ENCODE measurements around the gene SNAP47.

The SNAP47 gene

DNA sequence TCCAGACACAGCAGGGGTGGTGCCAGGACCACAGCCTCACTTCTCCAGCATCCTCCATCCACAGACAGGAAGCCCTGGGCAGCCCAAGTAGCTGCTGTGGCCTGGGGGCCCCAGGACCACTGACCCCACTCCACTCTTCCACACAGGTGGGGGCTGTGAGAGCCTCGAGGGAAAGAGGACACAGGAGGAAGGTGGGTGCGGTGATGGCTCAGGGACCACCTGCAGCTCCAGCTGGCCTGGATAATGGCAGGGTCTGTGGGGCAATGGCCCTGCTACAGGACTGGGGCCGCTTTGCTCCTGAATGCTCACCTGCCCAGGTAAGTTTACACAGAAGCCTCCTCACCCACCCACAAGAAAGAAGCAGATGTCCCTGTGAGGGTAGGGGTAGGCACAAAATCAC lies 61.9 kb downstream of the SNAP47 start:
- H3K36me3 ChIP-seq (ENCODE audit: insufficient read depth, low read length): no peaks in the 10 kb centered on the region
- TF ChIP-seq EZH2phosphoT487 (IDR thresholded peaks at IDR 0.05; ENCODE audit: borderline replicate concordance): no peak
- TF ChIP-seq, protein P1, sequence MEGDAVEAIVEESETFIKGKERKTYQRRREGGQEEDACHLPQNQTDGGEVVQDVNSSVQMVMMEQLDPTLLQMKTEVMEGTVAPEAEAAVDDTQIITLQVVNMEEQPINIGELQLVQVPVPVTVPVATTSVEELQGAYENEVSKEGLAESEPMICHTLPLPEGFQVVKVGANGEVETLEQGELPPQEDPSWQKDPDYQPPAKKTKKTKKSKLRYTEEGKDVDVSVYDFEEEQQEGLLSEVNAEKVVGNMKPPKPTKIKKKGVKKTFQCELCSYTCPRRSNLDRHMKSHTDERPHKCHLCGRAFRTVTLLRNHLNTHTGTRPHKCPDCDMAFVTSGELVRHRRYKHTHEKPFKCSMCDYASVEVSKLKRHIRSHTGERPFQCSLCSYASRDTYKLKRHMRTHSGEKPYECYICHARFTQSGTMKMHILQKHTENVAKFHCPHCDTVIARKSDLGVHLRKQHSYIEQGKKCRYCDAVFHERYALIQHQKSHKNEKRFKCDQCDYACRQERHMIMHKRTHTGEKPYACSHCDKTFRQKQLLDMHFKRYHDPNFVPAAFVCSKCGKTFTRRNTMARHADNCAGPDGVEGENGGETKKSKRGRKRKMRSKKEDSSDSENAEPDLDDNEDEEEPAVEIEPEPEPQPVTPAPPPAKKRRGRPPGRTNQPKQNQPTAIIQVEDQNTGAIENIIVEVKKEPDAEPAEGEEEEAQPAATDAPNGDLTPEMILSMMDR (conservative IDR thresholded peaks at IDR 0.05; ENCODE audit: low read length): no peak
- H3F3A ChIP-seq (ENCODE audit: low read depth): no peaks in the 10 kb centered on the region
- no peaks in the 10 kb centered on the region for H3K27me3 ChIP-seq (ENCODE audit: insufficient read depth, low read length, poor library complexity, severe bottlenecking)
- no peaks in the 10 kb centered on the region for H4K20me1 ChIP-seq (ENCODE audit: insufficient read depth, low read length, poor library complexity, severe bottlenecking)
- H3K9me2 ChIP-seq (replicated peaks; ENCODE audit: low read depth, low read length): no peaks in the 10 kb centered on the region
- H3K79me2 ChIP-seq (ENCODE audit: insufficient read depth, low read length): no peaks in the 10 kb centered on the region
- H3K9me3 ChIP-seq (ENCODE audit: insufficient read depth, low read depth, low read length): no peaks in the 10 kb centered on the region
- no peaks in the 10 kb centered on the region for H3K4me1 ChIP-seq (ENCODE audit: insufficient read depth, low read length, poor library complexity, severe bottlenecking)
- no peak overlapping the region for H3K4me3 ChIP-seq (ENCODE audit: low read length, poor library complexity, severe bottlenecking)
- H3K9ac ChIP-seq (ENCODE audit: low read depth, low read length, poor library complexity, severe bottlenecking): no peak overlapping the region
- no peak overlapping the region for H3K4me2 ChIP-seq (ENCODE audit: low read depth, low read length, poor library complexity, severe bottlenecking)
- no peak overlapping the region for H2AFZ ChIP-seq (ENCODE audit: low read length)

- H4K20me1 ChIP-seq (ENCODE audit: insufficient read depth, low read length, poor library complexity, severe bottlenecking): no peaks in the 10 kb centered on the region
- no peaks in the 10 kb centered on the region for H3K36me3 ChIP-seq (ENCODE audit: insufficient read depth, low read length)
- H3K9me2 ChIP-seq (replicated peaks; ENCODE audit: low read depth, low read length): no peaks in the 10 kb centered on the region
- no peak overlapping the region for H3K4me2 ChIP-seq (ENCODE audit: low read depth, low read length, poor library complexity, severe bottlenecking)
- H3K4me3 ChIP-seq (ENCODE audit: low read length, poor library complexity, severe bottlenecking): no peak overlapping the region
- H3K9me3 ChIP-seq (ENCODE audit: insufficient read depth, low read depth, low read length): no peaks in the 10 kb centered on the region
- H3K9ac ChIP-seq (ENCODE audit: low read depth, low read length, poor library complexity, severe bottlenecking): no peak overlapping the region
- no peaks in the 10 kb centered on the region for H3K27me3 ChIP-seq (ENCODE audit: insufficient read depth, low read length, poor library complexity, severe bottlenecking)
- no peaks in the 10 kb centered on the region for H3F3A ChIP-seq (ENCODE audit: low read depth)
- no peaks in the 10 kb centered on the region for H3K4me1 ChIP-seq (ENCODE audit: insufficient read depth, low read length, poor library complexity, severe bottlenecking)
- TF ChIP-seq EZH2phosphoT487 (IDR thresholded peaks at IDR 0.05; ENCODE audit: borderline replicate concordance): no peak
- TF ChIP-seq, protein P1 (conservative IDR thresholded peaks at IDR 0.05; ENCODE audit: low read length): no peak
- no peak overlapping the region for H2AFZ ChIP-seq (ENCODE audit: low read length)
- no peaks in the 10 kb centered on the region for H3K79me2 ChIP-seq (ENCODE audit: insufficient read depth, low read length)
Measured at GRCh38 chr1:227797625-227798024, 62.4 kb downstream of the SNAP47 start.

DNA sequence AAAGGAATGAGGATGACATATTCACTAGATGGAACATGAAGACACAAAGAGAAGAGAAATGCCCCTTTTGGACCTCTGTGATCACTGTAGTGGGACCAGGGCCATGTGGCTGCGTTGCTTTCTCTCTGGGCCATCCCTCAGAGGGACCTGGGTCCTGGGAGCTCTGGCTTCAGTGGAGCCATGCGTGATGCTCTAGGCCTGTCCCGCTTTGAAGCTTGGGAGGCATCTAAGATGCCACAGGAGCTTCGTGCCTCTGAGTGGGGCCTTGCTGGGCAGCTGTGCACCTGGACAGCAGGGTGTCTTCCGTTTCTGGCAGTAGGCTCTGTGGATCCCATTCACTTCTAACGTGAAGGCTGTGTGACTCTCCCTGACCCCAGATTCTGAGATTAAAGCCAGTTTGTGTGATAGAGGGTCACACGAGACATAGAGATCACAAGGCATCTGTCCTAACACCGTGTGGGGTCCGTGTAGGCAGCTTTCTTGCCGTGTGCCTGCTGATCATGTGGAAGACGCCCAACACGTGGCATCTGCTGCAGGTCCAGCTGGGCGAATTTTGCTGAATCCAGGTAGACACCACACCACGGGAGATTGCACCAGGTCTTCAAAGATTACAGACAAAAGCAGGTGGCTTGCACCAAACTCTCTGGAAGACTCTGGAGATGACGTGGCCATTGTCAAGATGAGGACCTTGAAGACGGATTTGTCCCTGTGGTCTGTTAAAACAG lies 63.0 kb downstream of the SNAP47 start:
- Histone ChIP-seq H3K9ac (ENCODE audit: low read depth, low read length, poor library complexity, severe bottlenecking) (no peak overlapping the region), H3K4me1 (ENCODE audit: insufficient read depth, low read length, poor library complexity, severe bottlenecking) (no peaks in the 10 kb centered on the region), H3K27me3 (ENCODE audit: insufficient read depth, low read length, poor library complexity, severe bottlenecking) (no peaks in the 10 kb centered on the region), H4K20me1 (ENCODE audit: insufficient read depth, low read length, poor library complexity, severe bottlenecking) (no peaks in the 10 kb centered on the region), H3K4me2 (ENCODE audit: low read depth, low read length, poor library complexity, severe bottlenecking) (no peak overlapping the region), H3K79me2 (ENCODE audit: insufficient read depth, low read length) (no peaks in the 10 kb centered on the region), H3K36me3 (ENCODE audit: insufficient read depth, low read length) (no peaks in the 10 kb centered on the region), H3F3A (ENCODE audit: low read depth) (no peaks in the 10 kb centered on the region), H2AFZ (ENCODE audit: low read length) (no peak overlapping the region), H3K9me2 (replicated peaks; ENCODE audit: low read depth, low read length) (no peaks in the 10 kb centered on the region), H3K4me3 (ENCODE audit: low read length, poor library complexity, severe bottlenecking) (no peak overlapping the region), H3K9me3 (ENCODE audit: insufficient read depth, low read depth, low read length) (no peaks in the 10 kb centered on the region)
- TF ChIP-seq, protein P1 (conservative IDR thresholded peaks at IDR 0.05; ENCODE audit: low read length): no peak
- no peak for TF ChIP-seq EZH2phosphoT487 (IDR thresholded peaks at IDR 0.05; ENCODE audit: borderline replicate concordance)

Data from Loucy (cell line).